Gastrocnemius medialis (tissue), 4 donors: ENCODE data around the gene CFAP46.

ENCODE experiments used
- POLR2A ChIP-seq, 2 donors: fragments of 450-650 bp; IDR thresholded peaks; one replicate each; pipeline ENCODE4 v1.6.1; 2017; ENCODE audit warnings: antibody characterized with exemption in 2 of 2, mild to moderate bottlenecking in 2 of 2, moderate library complexity in 2 of 2
- TF ChIP-seq, protein P1 (sequence below), 5 experiments: fragments of 450-650 bp in 3 of 5; fragments of 200-600 bp in 2 of 5; sonication (generic) in 2 of 5; IDR thresholded peaks in 4 of 5; conservative IDR thresholded peaks in 1 of 5; 1 replicate in 4 of 5; 2 replicates in 1 of 5; pipeline ENCODE4 v1.5.1; 2016 to 2019; ENCODE audit warnings: antibody characterized with exemption in 5 of 5, mild to moderate bottlenecking in 3 of 5, moderate library complexity in 3 of 5

- TF ChIP-seq POLR2A (IDR thresholded peaks at IDR 0.05) = no peak
- TF ChIP-seq, protein P1, sequence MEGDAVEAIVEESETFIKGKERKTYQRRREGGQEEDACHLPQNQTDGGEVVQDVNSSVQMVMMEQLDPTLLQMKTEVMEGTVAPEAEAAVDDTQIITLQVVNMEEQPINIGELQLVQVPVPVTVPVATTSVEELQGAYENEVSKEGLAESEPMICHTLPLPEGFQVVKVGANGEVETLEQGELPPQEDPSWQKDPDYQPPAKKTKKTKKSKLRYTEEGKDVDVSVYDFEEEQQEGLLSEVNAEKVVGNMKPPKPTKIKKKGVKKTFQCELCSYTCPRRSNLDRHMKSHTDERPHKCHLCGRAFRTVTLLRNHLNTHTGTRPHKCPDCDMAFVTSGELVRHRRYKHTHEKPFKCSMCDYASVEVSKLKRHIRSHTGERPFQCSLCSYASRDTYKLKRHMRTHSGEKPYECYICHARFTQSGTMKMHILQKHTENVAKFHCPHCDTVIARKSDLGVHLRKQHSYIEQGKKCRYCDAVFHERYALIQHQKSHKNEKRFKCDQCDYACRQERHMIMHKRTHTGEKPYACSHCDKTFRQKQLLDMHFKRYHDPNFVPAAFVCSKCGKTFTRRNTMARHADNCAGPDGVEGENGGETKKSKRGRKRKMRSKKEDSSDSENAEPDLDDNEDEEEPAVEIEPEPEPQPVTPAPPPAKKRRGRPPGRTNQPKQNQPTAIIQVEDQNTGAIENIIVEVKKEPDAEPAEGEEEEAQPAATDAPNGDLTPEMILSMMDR (IDR thresholded peaks at IDR 0.05 in 4 of 5, conservative IDR thresholded peaks at IDR 0.05 in 1 of 5) = no peak
Observed at GRCh38 chr10:132965411-132966057, 23.2 kb upstream of the CFAP46 start.
